Prostate gland (tissue), 2 donors: ENCODE measurements around the gene TELO2. TPM values are rescaled to one million over a fixed set of nuclear protein-coding genes. Genes with fewer than 3 reads are reported as not detected.

Source experiments
- DNase-seq: peaks from one replicate; pipeline ENCODE4 v3.0.0-alpha.2; 2019; ENCODE audit warnings: low spot score
- H3K27ac ChIP-seq, 2 donors: fragments of 200-600 bp; sonication (generic); 2 replicates each; pipeline ENCODE4 v1.5.1; 2017 to 2019
- H3K27me3 ChIP-seq: fragments of 200-600 bp; sonication (generic); replicated peaks from 2 replicates; pipeline ENCODE4 v1.5.1; 2019; ENCODE audit not compliant: insufficient read depth
- H3K36me3 ChIP-seq, 2 donors: fragments of 200-600 bp; sonication (generic); 1 replicate in 1 of 2; 2 replicates in 1 of 2; pipeline versions ENCODE4 v1.5.1 to v1.8.1; 2017 to 2019
- H3K4me1 ChIP-seq: fragments of 200-600 bp; sonication (generic); replicated peaks from 2 replicates; pipeline ENCODE4 v1.5.1; 2019
- H3K4me3 ChIP-seq, 2 donors: fragments of 200-600 bp; sonication (generic); 2 replicates each; pipeline ENCODE4 v1.5.1; 2017 to 2019
- H3K9me3 ChIP-seq: fragments of 200-600 bp; sonication (generic); 2 replicates; pipeline ENCODE4 v1.5.1; 2017
- POLR2A ChIP-seq: fragments of 450-650 bp; IDR thresholded peaks from one replicate; pipeline ENCODE4 v1.6.1; 2016; ENCODE audit warnings: antibody characterized with exemption, mild to moderate bottlenecking
- POLR2AphosphoS5 ChIP-seq: sonication (generic); formaldehyde crosslinking; IDR thresholded peaks from one replicate; pipeline ENCODE4 v1.6.1; 2017; ENCODE audit warnings: antibody characterized with exemption
- WGBS: methylation state at CpG from one replicate; pipeline ENCODE4 v1.1.5; 2018; 5-methylcytosine and 5-hydroxymethylcytosine counted together
- intact Hi-C: fragments of 100-400 bp; cut with DNase I; formaldehyde crosslinking; loops from one replicate; pipeline ENCODE4 v1.14.2; 2022
- total RNA-seq, 2 donors: library from RNA; depleted of rRNA; stranded (reverse); fragments of >200 nt; gene quantifications; one replicate each; pipeline ENCODE4 v1.1.0, GENCODE V29; 2016
- TF ChIP-seq, protein P1 (sequence below), 4 experiments: fragments of 200-600 bp in 2 of 4; fragments of 450-650 bp in 2 of 4; sonication (generic) in 2 of 4; IDR thresholded peaks; 1 replicate in 3 of 4; 2 replicates in 1 of 4; pipeline ENCODE4 v1.5.1; 2016 to 2019; ENCODE audit warnings: antibody characterized with exemption in 4 of 4, mild to moderate bottlenecking in 2 of 4, moderate library complexity in 2 of 4

Gene TELO2
- total RNA-seq, 2 donors from 2014 or later = 35.1 to 53.5 TPM

GRCh38 chr16:1527836-1528811 lies 35.0 kb downstream of the TELO2 start:
- H3K4me1 ChIP-seq = no peaks in the 10 kb centered on the region

DNA sequence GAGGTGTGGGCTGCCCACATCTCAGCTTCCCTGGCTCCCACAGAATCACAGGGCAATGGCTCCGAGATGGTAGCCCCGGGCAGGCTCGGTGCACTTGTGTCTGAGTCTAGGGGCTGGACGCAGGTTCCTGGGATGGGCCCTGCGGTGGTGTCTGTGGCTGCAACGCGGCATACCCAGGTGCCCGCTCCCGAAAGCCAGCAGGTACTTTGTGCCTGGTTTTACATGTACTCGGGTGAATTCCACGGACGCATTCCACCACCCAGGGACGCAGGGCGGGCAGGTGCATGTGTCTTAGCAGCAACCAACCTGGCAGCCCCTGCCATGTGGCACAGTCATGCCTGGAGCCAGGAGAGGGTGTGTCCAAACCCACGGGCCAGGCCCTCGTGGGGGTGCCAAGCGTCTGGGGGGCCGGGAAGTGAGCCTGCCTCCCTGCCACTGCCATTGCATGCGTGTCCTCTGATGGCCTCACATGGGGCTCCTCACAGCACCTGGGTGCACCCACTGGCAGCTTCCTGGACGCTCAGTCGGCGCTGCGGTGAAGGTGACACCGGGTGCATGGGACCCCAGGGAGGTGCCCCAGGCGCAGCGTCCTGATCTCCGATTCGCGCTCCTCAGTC lies 35.9 kb downstream of the TELO2 start:
- TF ChIP-seq, protein P1, sequence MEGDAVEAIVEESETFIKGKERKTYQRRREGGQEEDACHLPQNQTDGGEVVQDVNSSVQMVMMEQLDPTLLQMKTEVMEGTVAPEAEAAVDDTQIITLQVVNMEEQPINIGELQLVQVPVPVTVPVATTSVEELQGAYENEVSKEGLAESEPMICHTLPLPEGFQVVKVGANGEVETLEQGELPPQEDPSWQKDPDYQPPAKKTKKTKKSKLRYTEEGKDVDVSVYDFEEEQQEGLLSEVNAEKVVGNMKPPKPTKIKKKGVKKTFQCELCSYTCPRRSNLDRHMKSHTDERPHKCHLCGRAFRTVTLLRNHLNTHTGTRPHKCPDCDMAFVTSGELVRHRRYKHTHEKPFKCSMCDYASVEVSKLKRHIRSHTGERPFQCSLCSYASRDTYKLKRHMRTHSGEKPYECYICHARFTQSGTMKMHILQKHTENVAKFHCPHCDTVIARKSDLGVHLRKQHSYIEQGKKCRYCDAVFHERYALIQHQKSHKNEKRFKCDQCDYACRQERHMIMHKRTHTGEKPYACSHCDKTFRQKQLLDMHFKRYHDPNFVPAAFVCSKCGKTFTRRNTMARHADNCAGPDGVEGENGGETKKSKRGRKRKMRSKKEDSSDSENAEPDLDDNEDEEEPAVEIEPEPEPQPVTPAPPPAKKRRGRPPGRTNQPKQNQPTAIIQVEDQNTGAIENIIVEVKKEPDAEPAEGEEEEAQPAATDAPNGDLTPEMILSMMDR (IDR thresholded peaks at IDR 0.05) = no peak
- TF ChIP-seq POLR2A (no peak), POLR2AphosphoS5 (no peak)

More at GRCh38 chr16:1527836-1528811, 35.0 kb downstream of the TELO2 start:
- Histone ChIP-seq H3K36me3 (peaks cover 0 to 7% of the 10 kb centered on the region in 2 donors), H3K27me3 (no peaks in the 10 kb centered on the region), H3K27ac (no peak overlapping the region), H3K9me3 (no peaks in the 10 kb centered on the region), H3K4me3 (no peak overlapping the region)
- intact Hi-C loops = no loop called here
- TF ChIP-seq POLR2A = no peak
- TF ChIP-seq POLR2AphosphoS5 = no peak
- TF ChIP-seq, protein P1 (IDR thresholded peaks at IDR 0.05) = no peak
- DNase-seq = no peak
- 75% methylated on average over 42 of the region's 42 CpGs for WGBS

DNA sequence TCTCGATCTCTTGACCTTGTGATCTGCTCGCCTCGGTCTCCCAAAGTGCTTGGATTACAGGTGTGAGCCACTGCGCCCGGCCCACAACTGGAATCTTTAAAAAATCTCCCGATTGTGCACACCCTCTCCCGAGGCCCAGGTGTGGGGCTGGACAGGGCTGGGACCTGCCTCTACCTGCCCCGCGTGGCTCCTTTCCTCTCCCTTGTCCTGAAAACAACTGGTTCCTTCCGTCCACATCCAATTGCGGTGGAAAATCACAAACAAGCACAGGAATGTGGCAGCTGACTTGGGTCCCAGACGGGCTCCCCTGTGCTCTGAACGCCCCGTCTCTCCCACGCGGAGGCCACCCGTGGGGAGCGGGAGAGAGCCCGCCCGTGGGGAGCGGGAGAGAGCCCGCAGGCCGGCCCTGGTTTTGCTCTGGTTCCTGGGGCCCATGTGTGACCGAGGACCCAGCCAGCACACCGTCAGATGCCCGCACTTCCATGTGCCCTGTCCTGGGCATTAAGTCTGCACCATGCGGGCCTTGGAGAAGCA lies 37.3 kb downstream of the TELO2 start:
- intact Hi-C loops = loop anchor here (5.0 kb wide), 1 partner anchor 82 kb away; the partner anchor contains the start of genes CRAMP1 and IFT140
- H3K9me3 ChIP-seq = no peaks in the 10 kb centered on the region
- no peak overlapping the region for H3K4me3 ChIP-seq

More for the DNA sequence above, 35.9 kb downstream of the TELO2 start:
- no peak overlapping the region for H3K27ac ChIP-seq
- intact Hi-C loops = no loop called here
- DNase-seq = no peak
- H3K9me3 ChIP-seq = no peaks in the 10 kb centered on the region
- no peaks in the 10 kb centered on the region for H3K4me1 ChIP-seq
- H3K36me3 ChIP-seq = no peaks in the 10 kb centered on the region
- 91% methylated on average over 25 of the region's 29 CpGs for WGBS
- H3K4me3 ChIP-seq = no peak overlapping the region
- H3K27me3 ChIP-seq = no peaks in the 10 kb centered on the region

GRCh38 chr16:1530883-1531637 lies 37.9 kb downstream of the TELO2 start:
- TF ChIP-seq, protein P1 (IDR thresholded peaks at IDR 0.05) = no peak
- no peak for TF ChIP-seq POLR2A
- peak; percentile 54 for TF ChIP-seq POLR2AphosphoS5
- WGBS = 42% methylated on average over 35 of the region's 35 CpGs
- peak overlapping the region; percentile 81 to 87 for H3K27ac ChIP-seq
- intact Hi-C loops = loop anchor here (5.0 kb wide), 1 partner anchor 81 kb away; the partner anchor contains the start of genes CRAMP1 and IFT140
- no peaks in the 10 kb centered on the region for H3K36me3 ChIP-seq
- H3K27me3 ChIP-seq = no peaks in the 10 kb centered on the region
- no peaks in the 10 kb centered on the region for H3K9me3 ChIP-seq
- H3K4me3 ChIP-seq = no peak overlapping the region
- no peaks in the 10 kb centered on the region for H3K4me1 ChIP-seq
- DNase-seq = peak; percentile 21

More for the DNA sequence above, 37.3 kb downstream of the TELO2 start:
- no peaks in the 10 kb centered on the region for H3K27me3 ChIP-seq
- no peaks in the 10 kb centered on the region for H3K36me3 ChIP-seq
- 52% methylated on average over 27 of the region's 27 CpGs for WGBS
- H3K27ac ChIP-seq = peak overlapping the region; percentile 81 to 87
- peak; percentile 51 for TF ChIP-seq POLR2AphosphoS5
- TF ChIP-seq, protein P1 (IDR thresholded peaks at IDR 0.05) = no peak
- H3K4me1 ChIP-seq = no peaks in the 10 kb centered on the region
- peak; percentile 55 for DNase-seq
